ENCODE measurements around the gene CDIP1. TPM values are rescaled to one million over a fixed set of nuclear protein-coding genes. Genes with fewer than 3 reads are reported as not detected.

CDIP1 gene
- total RNA-seq, 2 donors from 2014 or later = 24.5 to 31.2 TPM

DNA sequence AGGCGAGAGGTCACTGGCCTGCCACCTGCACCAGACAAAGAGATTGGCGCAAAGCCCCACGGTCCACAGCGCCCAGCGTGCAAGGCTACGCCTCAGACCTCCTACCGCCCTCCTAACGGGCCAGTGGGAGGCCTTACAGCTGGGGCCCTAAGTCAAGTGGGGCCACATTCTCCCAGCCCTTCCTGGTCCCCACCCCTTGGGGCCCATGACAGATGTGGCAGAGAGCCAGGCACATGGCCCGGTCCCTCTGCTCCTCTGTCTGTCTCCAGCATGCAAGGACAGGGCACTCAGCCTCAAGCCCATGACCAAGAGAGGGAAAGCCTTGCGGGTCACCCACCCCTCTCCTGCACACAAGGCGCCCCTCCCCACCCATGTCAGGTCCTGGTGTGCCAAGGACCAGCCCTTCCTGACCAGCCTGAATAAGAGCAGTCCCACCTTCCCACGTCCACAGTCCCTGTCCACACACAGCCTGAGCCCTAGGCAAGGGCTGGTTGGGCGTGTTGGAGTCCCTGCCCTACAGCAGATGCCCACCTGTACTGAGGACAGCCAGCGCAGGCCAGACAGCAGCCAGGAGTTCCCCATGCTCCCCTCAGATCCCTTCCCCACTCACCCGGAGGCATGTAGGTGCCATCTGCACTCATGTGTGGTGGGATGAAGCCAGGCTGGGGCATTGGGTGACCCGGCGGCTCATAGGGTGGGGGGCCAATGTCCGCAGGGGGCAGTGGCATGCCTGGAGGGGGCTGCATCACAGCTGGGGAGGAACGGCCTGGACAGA is 25.3 kb downstream of the CDIP1 start:
- Mint-ChIP-seq H3K9me3 (no peaks in the 10 kb centered on the region), H3K27ac (peak overlapping the region; percentile 69), H3K4me3 (no peak overlapping the region), H3K4me1 (peaks cover 29% of the 10 kb centered on the region), H3K36me3 (ENCODE audit: low read depth) (peaks cover 62% of the 10 kb centered on the region), H3K27me3 (no peaks in the 10 kb centered on the region)
- ATAC-seq (replicated peaks) = no peak

- Mint-ChIP-seq H3K4me1 (peaks cover 29% of the 10 kb centered on the region), H3K4me3 (no peak overlapping the region), H3K36me3 (ENCODE audit: low read depth) (peaks cover 70% of the 10 kb centered on the region), H3K27me3 (no peaks in the 10 kb centered on the region), H3K27ac (peak overlapping the region; percentile 25), H3K9me3 (no peaks in the 10 kb centered on the region)
- no peak for ATAC-seq (replicated peaks)
Measured at GRCh38 chr16:4512473-4512872, 26.1 kb downstream of the CDIP1 start.

DNA sequence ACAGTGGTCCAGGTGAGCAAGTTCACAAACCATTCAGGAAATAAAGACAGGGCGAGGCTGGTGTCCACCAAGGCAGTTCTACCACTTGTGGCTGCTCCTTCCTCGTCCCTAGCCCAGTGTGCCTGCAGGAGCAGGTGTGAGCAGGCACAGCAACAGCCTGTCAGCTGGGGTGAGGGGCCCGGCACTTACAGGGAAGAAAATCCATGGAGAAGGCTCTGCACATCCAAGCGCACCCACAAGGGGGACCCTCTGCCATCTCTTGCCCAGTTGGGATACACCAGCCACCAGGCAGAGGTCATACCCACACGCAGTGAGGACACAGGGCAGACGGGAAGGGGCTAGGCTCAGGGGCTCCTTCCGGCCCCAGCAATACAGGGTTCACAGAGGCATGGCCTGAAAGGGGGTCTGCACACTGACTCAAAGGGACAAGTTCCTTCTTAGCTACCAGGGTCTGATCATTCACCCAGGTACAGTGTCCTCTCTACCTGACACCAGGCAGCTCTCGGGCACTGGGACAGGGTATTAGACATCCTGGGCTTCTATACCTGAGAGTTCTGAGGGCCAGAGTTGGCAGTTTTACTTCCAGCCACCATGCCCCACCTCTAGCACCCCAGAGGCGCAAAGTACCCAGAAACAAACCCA is 27.0 kb downstream of the CDIP1 start:
- H3K4me3 Mint-ChIP-seq = no peak overlapping the region
- H3K27me3 Mint-ChIP-seq = no peaks in the 10 kb centered on the region
- no peaks in the 10 kb centered on the region for H3K9me3 Mint-ChIP-seq
- no peak for ATAC-seq (replicated peaks)
- H3K36me3 Mint-ChIP-seq (ENCODE audit: low read depth) = peaks cover 79% of the 10 kb centered on the region
- peak overlapping the region; percentile 75 for H3K27ac Mint-ChIP-seq
- H3K4me1 Mint-ChIP-seq = peaks cover 29% of the 10 kb centered on the region

- Mint-ChIP-seq H3K36me3 (ENCODE audit: low read depth) (peaks cover 84% of the 10 kb centered on the region), H3K4me1 (peaks cover 31% of the 10 kb centered on the region), H3K27ac (peak overlapping the region; percentile 75), H3K9me3 (no peaks in the 10 kb centered on the region), H3K27me3 (no peaks in the 10 kb centered on the region), H3K4me3 (no peak overlapping the region)
- no peak for ATAC-seq (replicated peaks)
Measured at GRCh38 chr16:4510747-4511426, 27.7 kb downstream of the CDIP1 start.

- no peak overlapping the region for H3K4me3 Mint-ChIP-seq
- H3K9me3 Mint-ChIP-seq = no peaks in the 10 kb centered on the region
- peak overlapping the region; percentile 41 for H3K27ac Mint-ChIP-seq
- H3K4me1 Mint-ChIP-seq = peaks cover 28% of the 10 kb centered on the region
- no peak for ATAC-seq (replicated peaks)
- peaks cover 84% of the 10 kb centered on the region for H3K36me3 Mint-ChIP-seq (ENCODE audit: low read depth)
- no peaks in the 10 kb centered on the region for H3K27me3 Mint-ChIP-seq
Measured at GRCh38 chr16:4510131-4510530, 28.4 kb downstream of the CDIP1 start.

- H3K4me3 Mint-ChIP-seq = no peak overlapping the region
- H3K36me3 Mint-ChIP-seq (ENCODE audit: low read depth) = peaks cover 83% of the 10 kb centered on the region
- ATAC-seq (replicated peaks) = no peak
- no peaks in the 10 kb centered on the region for H3K9me3 Mint-ChIP-seq
- H3K4me1 Mint-ChIP-seq = peaks cover 26% of the 10 kb centered on the region
- no peaks in the 10 kb centered on the region for H3K27me3 Mint-ChIP-seq
- H3K27ac Mint-ChIP-seq = peak overlapping the region; percentile 41
Measured at GRCh38 chr16:4509420-4509819, 29.2 kb downstream of the CDIP1 start.

- Mint-ChIP-seq H3K27me3 (no peaks in the 10 kb centered on the region), H3K36me3 (ENCODE audit: low read depth) (peaks cover 83% of the 10 kb centered on the region), H3K4me3 (no peak overlapping the region), H3K9me3 (no peaks in the 10 kb centered on the region), H3K4me1 (peaks cover 27% of the 10 kb centered on the region), H3K27ac (peak overlapping the region; percentile 38)
- no peak for ATAC-seq (replicated peaks)
Measured at GRCh38 chr16:4508806-4509205, 29.8 kb downstream of the CDIP1 start.

GRCh38 chr16:4507588-4508345 is 30.8 kb downstream of the CDIP1 start:
- Mint-ChIP-seq H3K9me3 (no peaks in the 10 kb centered on the region), H3K27me3 (no peaks in the 10 kb centered on the region), H3K4me1 (peaks cover 36% of the 10 kb centered on the region), H3K36me3 (ENCODE audit: low read depth) (peaks cover 77% of the 10 kb centered on the region), H3K27ac (peak overlapping the region; percentile 36), H3K4me3 (no peak overlapping the region)
- ATAC-seq (replicated peaks) = no peak

GRCh38 chr16:4506450-4506849 is 32.1 kb downstream of the CDIP1 start:
- Mint-ChIP-seq H3K4me3 (peak overlapping the region; percentile 81), H3K4me1 (peaks cover 36% of the 10 kb centered on the region), H3K27ac (peak overlapping the region; percentile 95), H3K36me3 (ENCODE audit: low read depth) (peaks cover 67% of the 10 kb centered on the region), H3K9me3 (no peaks in the 10 kb centered on the region), H3K27me3 (no peaks in the 10 kb centered on the region)
- peak; percentile 73 for ATAC-seq (replicated peaks)

DNA sequence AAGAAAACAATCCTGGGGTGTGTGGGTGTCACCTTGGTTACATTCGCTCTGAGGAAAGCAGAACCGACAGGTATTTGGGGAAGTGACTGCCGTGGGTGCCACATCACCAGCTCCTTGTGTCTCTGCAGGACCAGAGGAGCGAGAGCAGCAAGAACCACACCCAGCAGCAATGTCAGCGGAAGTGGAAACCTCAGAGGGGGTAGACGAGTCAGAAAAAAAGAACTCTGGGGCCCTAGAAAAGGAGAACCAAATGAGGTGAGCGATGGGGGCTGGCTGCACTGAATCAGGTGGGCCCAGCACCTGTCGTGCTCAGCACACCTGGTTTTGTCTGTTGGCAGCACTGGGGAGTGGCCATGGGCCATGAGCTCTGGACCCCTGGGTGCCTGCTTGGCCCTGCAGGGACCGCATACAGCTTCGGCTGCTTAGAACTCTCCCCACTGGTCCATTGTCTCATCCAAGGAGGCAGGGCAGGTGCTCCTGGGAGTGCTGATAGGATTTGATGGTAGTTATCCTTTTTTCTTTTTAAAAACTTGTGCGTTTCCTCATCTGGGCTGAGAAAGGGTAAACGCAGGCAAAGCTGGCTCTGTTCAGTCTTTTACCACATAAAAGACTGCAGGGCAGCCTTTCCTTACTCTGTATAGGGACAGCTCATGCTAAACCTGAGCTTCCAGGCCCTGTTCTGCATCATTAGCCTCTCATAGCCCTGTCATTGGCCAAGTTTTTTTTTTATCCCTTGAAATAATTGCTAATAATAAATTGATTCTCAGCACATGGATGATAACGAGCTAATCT is 33.0 kb downstream of the CDIP1 start:
- Mint-ChIP-seq H3K9me3 (no peaks in the 10 kb centered on the region), H3K27ac (peak overlapping the region; percentile 95), H3K4me3 (peak overlapping the region; percentile 81), H3K36me3 (ENCODE audit: low read depth) (peaks cover 58% of the 10 kb centered on the region), H3K4me1 (peaks cover 39% of the 10 kb centered on the region), H3K27me3 (no peaks in the 10 kb centered on the region)
- ATAC-seq (replicated peaks) = peak; percentile 90

- no peak for ATAC-seq (replicated peaks)
- Mint-ChIP-seq H3K4me1 (peaks cover 50% of the 10 kb centered on the region), H3K36me3 (ENCODE audit: low read depth) (peaks cover 45% of the 10 kb centered on the region), H3K9me3 (no peaks in the 10 kb centered on the region), H3K27me3 (no peaks in the 10 kb centered on the region), H3K27ac (peak overlapping the region; percentile 83), H3K4me3 (peak overlapping the region; percentile 28)
Measured at GRCh38 chr16:4501071-4501478, 37.5 kb downstream of the CDIP1 start.

DNA sequence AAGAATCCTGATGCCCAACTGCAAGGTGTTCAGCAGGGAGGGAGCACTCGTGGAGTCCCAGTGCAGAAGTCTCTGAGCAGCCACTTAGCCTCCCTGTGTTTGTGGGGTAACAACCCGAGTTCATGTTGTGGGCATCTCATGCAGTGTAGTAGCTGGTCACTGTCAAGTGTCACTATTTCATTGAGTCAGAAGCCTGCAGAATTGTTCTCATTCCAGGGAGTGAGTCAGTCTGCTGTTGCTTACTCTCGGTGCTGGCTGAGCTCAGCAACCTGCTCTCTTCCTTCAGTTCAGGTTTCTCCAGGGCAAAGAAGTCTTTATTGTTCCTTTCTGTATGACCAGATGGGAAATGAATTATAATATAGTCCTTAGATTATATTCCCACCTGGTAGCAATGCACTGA is 38.3 kb downstream of the CDIP1 start:
- no peaks in the 10 kb centered on the region for H3K9me3 Mint-ChIP-seq
- H3K36me3 Mint-ChIP-seq (ENCODE audit: low read depth) = peaks cover 42% of the 10 kb centered on the region
- H3K4me1 Mint-ChIP-seq = peaks cover 45% of the 10 kb centered on the region
- no peaks in the 10 kb centered on the region for H3K27me3 Mint-ChIP-seq
- H3K27ac Mint-ChIP-seq = peak overlapping the region; percentile 83
- peak; percentile 91 for ATAC-seq (replicated peaks)
- H3K4me3 Mint-ChIP-seq = peak overlapping the region; percentile 28

DNA sequence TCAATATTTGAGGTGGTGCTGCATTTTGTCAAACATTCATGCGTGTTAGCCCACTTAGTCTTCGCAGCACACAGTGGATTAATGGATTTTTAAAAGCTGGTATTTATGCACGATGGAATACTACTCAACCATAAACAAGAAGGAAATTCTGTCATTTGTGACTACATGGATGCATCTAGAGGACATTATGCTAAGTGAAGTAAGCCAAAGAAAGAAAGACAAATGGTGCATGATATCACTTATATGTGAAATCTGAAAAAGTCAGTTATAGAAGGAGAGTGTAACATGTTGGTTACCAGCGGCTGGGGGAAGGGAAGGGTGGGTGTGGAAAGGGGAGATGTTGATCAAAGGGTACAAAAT is 39.4 kb downstream of the CDIP1 start:
- Mint-ChIP-seq H3K4me3 (peak overlapping the region; percentile 13), H3K36me3 (ENCODE audit: low read depth) (peaks cover 37% of the 10 kb centered on the region), H3K27me3 (no peaks in the 10 kb centered on the region), H3K9me3 (no peaks in the 10 kb centered on the region), H3K4me1 (peaks cover 50% of the 10 kb centered on the region), H3K27ac (peak overlapping the region; percentile 44)
- no peak for ATAC-seq (replicated peaks)

Measured in activated T-helper 17 cell treated with anti-CD3 and anti-CD28 coated beads, Interleukin-2, amount 50 U/mL, for 72 hours (primary cell).